HEK293T (cell line): ENCODE results near the gene C20orf202.

Source experiments
- CTCF ChIA-PET: fragments of 350-600 bp; formaldehyde crosslinking; extraction: SDS; loops from one replicate; lab custom pipeline; 2021; ENCODE audit warnings: antibody characterized with exemption, inconsistent platforms; lab: Yijun Ruan, JAX
- POLR2A ChIA-PET: fragments of 350-600 bp; formaldehyde crosslinking; extraction: SDS; loops from one replicate; lab custom pipeline; 2020; ENCODE audit warnings: antibody characterized with exemption, inconsistent platforms; lab: Yijun Ruan, JAX
- DNase-seq: peaks from one replicate; pipeline ENCODE4 v3.0.0; 2012; ENCODE audit warnings: mixed read lengths; ENCODE audit errors: extremely low spot score
- ARNT ChIP-seq: fragments of 450-650 bp; IDR thresholded peaks from 2 replicates; pipeline ENCODE4 v1.6.1; 2017; ENCODE audit warnings: mild to moderate bottlenecking
- BHLHE40 ChIP-seq: fragments of 450-650 bp; IDR thresholded peaks from 2 replicates; pipeline ENCODE4 v1.6.1; 2016; ENCODE audit warnings: mild to moderate bottlenecking, moderate library complexity, borderline replicate concordance
- CTBP1 ChIP-seq: fragments of 450-650 bp; IDR thresholded peaks from 2 replicates; pipeline ENCODE4 v1.6.1; 2016; ENCODE audit warnings: borderline replicate concordance
- ELF4 ChIP-seq: fragments of 450-650 bp; IDR thresholded peaks from 2 replicates; pipeline ENCODE4 v1.6.1; 2017; ENCODE audit warnings: antibody characterized with exemption
- FOXA1 ChIP-seq: fragments of 450-650 bp; IDR thresholded peaks from 2 replicates; pipeline ENCODE4 v1.6.1; 2016; ENCODE audit warnings: mild to moderate bottlenecking
- FOXK2 ChIP-seq: fragments of 450-650 bp; IDR thresholded peaks from 2 replicates; pipeline ENCODE4 v1.6.1; 2016; ENCODE audit warnings: mild to moderate bottlenecking
- FOXM1 ChIP-seq: fragments of 450-650 bp; IDR thresholded peaks from 2 replicates; pipeline ENCODE4 v1.6.1; 2017; ENCODE audit warnings: mild to moderate bottlenecking, borderline replicate concordance
- HDGF ChIP-seq: fragments of 450-650 bp; IDR thresholded peaks from 2 replicates; pipeline ENCODE4 v1.6.1; 2017; ENCODE audit warnings: antibody characterized with exemption, borderline replicate concordance
- L3MBTL2 ChIP-seq: fragments of 450-650 bp; conservative IDR thresholded peaks from 2 replicates; pipeline ENCODE4 v1.6.1; 2016; ENCODE audit warnings: mild to moderate bottlenecking
- LEF1 ChIP-seq: fragments of 450-650 bp; IDR thresholded peaks from 2 replicates; pipeline ENCODE4 v1.6.1; 2017; ENCODE audit warnings: mild to moderate bottlenecking, borderline replicate concordance
- NFRKB ChIP-seq: fragments of 450-650 bp; IDR thresholded peaks from 2 replicates; pipeline ENCODE4 v1.6.1; 2016; ENCODE audit warnings: mild to moderate bottlenecking, moderate library complexity
- PKNOX1 ChIP-seq: fragments of 450-650 bp; IDR thresholded peaks from 2 replicates; pipeline ENCODE4 v1.6.1; 2016
- SP1 ChIP-seq: fragments of 450-650 bp; IDR thresholded peaks from 2 replicates; pipeline ENCODE4 v1.6.1; 2017
- SUZ12 ChIP-seq: fragments of 450-650 bp; IDR thresholded peaks from 2 replicates; pipeline ENCODE4 v1.6.1; 2016; ENCODE audit warnings: mild to moderate bottlenecking
- TARDBP ChIP-seq: fragments of 450-650 bp; IDR thresholded peaks from 2 replicates; pipeline ENCODE4 v1.6.1; 2016
- ZNF384 ChIP-seq: fragments of 450-650 bp; IDR thresholded peaks from 2 replicates; pipeline ENCODE4 v1.6.1; 2016

The C20orf202 gene

GRCh38 chr20:1171461-1172093, 31.7 kb upstream of the C20orf202 start:
- POLR2A ChIA-PET, result no interaction called here
- CTCF ChIA-PET, result no interaction called here
- no peak for TF ChIP-seq NFRKB
- TF ChIP-seq ARNT, result no peak
- TF ChIP-seq TARDBP, result no peak
- TF ChIP-seq ELF4, result no peak
- TF ChIP-seq BHLHE40, result no peak
- TF ChIP-seq LEF1, result no peak
- TF ChIP-seq FOXK2, result no peak
- no peak for TF ChIP-seq SUZ12
- TF ChIP-seq FOXA1, result no peak
- TF ChIP-seq PKNOX1, result no peak
- DNase-seq, result peak; percentile 28

GRCh38 chr20:1173698-1174097, 29.6 kb upstream of the C20orf202 start:
- TF ChIP-seq BHLHE40, result no peak
- no peak for TF ChIP-seq FOXK2
- TF ChIP-seq LEF1, result no peak
- TF ChIP-seq ZNF384, result no peak
- no peak for TF ChIP-seq PKNOX1
- TF ChIP-seq ARNT, result no peak
- TF ChIP-seq ELF4, result no peak
- TF ChIP-seq CTBP1, result no peak
- TF ChIP-seq HDGF, result no peak
- no peak for DNase-seq
- ChIA-PET CTCF (no interaction called here), POLR2A (no interaction called here)

GRCh38 chr20:1174787-1175186, 28.5 kb upstream of the C20orf202 start:
- TF ChIP-seq HDGF, result no peak
- TF ChIP-seq BHLHE40, result no peak
- TF ChIP-seq ARNT, result no peak
- TF ChIP-seq FOXA1, result no peak
- no peak for TF ChIP-seq PKNOX1
- TF ChIP-seq ELF4, result no peak
- no peak for TF ChIP-seq SUZ12
- no peak for TF ChIP-seq FOXM1
- no peak for TF ChIP-seq LEF1
- no peak for TF ChIP-seq FOXK2
- no peak for TF ChIP-seq CTBP1
- no peak for TF ChIP-seq NFRKB
- no peak for TF ChIP-seq SP1
- TF ChIP-seq L3MBTL2, result no peak
- no peak for TF ChIP-seq TARDBP

GRCh38 chr20:1177680-1178079, 25.6 kb upstream of the C20orf202 start:
- DNase-seq, result peak; percentile 34
- TF ChIP-seq SUZ12 (no peak), PKNOX1 (peak; percentile 51)
- CTCF ChIA-PET, result no interaction called here
- POLR2A ChIA-PET, result no interaction called here

More at GRCh38 chr20:1174787-1175186, 28.5 kb upstream of the C20orf202 start:
- no peak for DNase-seq
- POLR2A ChIA-PET, result no interaction called here
- CTCF ChIA-PET, result no interaction called here

GRCh38 chr20:1178103-1178502, 25.2 kb upstream of the C20orf202 start:
- POLR2A ChIA-PET, result no interaction called here
- CTCF ChIA-PET, result no interaction called here
- TF ChIP-seq TARDBP (no peak), BHLHE40 (no peak), FOXA1 (no peak), ZNF384 (no peak), SP1 (no peak), ELF4 (no peak), NFRKB (no peak), PKNOX1 (no peak), FOXM1 (no peak), HDGF (no peak), ARNT (no peak), L3MBTL2 (no peak), LEF1 (no peak), SUZ12 (no peak), FOXK2 (no peak), CTBP1 (no peak)
- DNase-seq, result no peak
